ENCODE results near the gene ZIC1. TPM values are rescaled to one million over a fixed set of nuclear protein-coding genes. Genes with fewer than 3 reads are reported as not detected.

The ZIC1 gene
- total RNA-seq, 5 donors from 2014 or later (not counting 1 experiment from before 2014, with no cell fraction given): not detected

DNA sequence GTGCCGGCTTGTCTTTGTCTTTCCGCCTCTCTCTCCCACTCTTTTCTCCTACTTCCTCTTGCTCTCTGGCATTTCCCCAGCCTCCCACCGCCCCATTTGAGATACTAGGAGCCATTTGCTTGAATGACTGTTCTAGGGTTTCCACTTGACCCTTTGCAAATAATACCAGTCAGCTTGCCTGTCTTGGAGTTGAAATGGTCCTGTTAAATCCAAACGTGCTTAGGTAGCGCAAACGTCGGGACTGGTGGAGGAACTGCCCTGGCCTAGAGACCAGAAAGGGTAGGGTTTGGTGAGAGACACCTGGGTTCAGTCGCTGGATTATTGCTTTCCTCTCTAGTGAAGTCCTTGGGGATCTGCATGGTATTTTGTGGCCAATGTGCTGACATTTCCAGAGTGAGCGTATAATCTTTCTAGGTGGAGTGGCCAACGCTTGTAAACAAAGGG lies 10.6 kb downstream of the ZIC1 start:
- Mint-ChIP-seq H3K36me3 (peaks cover 4% of the 10 kb centered on the region), H3K4me3 (no peak overlapping the region), H3K27me3 (peaks cover 69 to 81% of the 10 kb centered on the region in 2 donors), H3K4me1 (peaks cover 0 to 2% (median 2%) of the 10 kb centered on the region in 3 donors), H3K27ac (peak overlapping the region in 1 of 2 donors; percentile 69), H3K9me3 (peaks cover 0 to 11% (median 0%) of the 10 kb centered on the region in 3 donors)
- no peak for ATAC-seq (replicated peaks in 1 of 4)
- H3K4me3 ChIP-seq (ENCODE audit: control insufficient read depth in 1 of 2, extremely low read depth in 1 of 2, low read length in 1 of 2): no peak overlapping the region
- ChIA-PET POLR2A (no interaction called here), CTCF (no interaction called here)
- peaks cover 4% of the 10 kb centered on the region for H3K9me3 ChIP-seq
- peaks cover 45 to 59% of the 10 kb centered on the region in 2 experiments for H3K27me3 ChIP-seq (replicated peaks in 1 of 2; ENCODE audit: control insufficient read depth in 2 of 2, extremely low read depth in 1 of 2, insufficient read depth in 2 of 2, low read length in 1 of 2)
- H3K4me1 ChIP-seq (ENCODE audit: control insufficient read depth in 1 of 2, extremely low read depth in 1 of 2, insufficient read depth in 2 of 2, low read length in 2 of 2): peaks cover 0 to 4% of the 10 kb centered on the region in 2 experiments
- no peak overlapping the region for H3K27ac ChIP-seq (ENCODE audit: low read length)
- DNase-seq: no peak
- WGBS (ENCODE audit: insufficient coverage): 33% methylated on average over 6 of the region's 10 CpGs
- no peaks in the 10 kb centered on the region for H3K36me3 ChIP-seq (ENCODE audit: control insufficient read depth in 2 of 2, extremely low read depth in 1 of 2, insufficient read depth in 1 of 2, low read length in 1 of 2)

DNA sequence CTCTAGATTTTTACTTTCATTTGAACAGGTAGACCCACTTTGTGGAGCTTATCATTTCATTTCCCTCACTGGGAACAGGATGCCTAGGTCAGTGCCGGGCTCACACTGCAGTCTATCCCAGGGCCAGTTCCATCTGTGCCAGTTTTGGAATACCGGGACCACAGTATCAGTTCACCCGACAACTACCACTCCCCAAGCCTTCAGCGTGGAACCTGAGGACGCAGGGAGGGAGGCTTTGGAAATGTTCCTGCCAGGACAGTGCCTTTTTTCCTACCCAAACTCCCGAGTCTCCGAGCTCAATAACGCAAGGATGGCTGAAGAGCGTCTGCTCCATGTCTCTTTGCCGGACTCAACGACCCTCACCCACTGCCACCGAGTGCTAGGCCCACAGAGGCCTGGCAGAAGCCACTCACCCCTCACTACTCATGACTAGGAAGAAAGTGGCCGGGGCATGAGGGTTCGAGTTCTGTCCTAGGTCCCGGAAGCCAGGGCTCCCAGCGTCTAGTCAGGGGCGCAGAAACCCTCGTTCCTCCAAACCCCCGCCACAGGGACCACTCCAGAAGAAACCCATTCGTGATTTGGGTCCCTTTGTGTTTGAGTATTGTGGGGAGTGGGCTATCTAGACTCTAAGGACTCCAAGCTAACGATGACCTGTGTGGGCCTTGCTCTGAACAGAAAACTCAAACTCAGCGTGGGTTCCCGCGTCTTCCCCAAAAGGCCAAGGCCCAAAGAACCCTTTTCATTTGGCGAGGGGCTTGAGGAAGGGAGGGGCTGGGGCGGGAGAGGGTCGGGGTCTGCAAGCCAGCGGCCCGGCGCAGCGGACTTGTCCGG lies 11.4 kb downstream of the ZIC1 start:
- DNase-seq: no peak
- Histone ChIP-seq H3K9me3 (peaks cover 4% of the 10 kb centered on the region), H3K27me3 (replicated peaks in 1 of 2; ENCODE audit: control insufficient read depth in 2 of 2, extremely low read depth in 1 of 2, insufficient read depth in 2 of 2, low read length in 1 of 2) (peaks cover 45 to 55% of the 10 kb centered on the region in 2 experiments)

DNA sequence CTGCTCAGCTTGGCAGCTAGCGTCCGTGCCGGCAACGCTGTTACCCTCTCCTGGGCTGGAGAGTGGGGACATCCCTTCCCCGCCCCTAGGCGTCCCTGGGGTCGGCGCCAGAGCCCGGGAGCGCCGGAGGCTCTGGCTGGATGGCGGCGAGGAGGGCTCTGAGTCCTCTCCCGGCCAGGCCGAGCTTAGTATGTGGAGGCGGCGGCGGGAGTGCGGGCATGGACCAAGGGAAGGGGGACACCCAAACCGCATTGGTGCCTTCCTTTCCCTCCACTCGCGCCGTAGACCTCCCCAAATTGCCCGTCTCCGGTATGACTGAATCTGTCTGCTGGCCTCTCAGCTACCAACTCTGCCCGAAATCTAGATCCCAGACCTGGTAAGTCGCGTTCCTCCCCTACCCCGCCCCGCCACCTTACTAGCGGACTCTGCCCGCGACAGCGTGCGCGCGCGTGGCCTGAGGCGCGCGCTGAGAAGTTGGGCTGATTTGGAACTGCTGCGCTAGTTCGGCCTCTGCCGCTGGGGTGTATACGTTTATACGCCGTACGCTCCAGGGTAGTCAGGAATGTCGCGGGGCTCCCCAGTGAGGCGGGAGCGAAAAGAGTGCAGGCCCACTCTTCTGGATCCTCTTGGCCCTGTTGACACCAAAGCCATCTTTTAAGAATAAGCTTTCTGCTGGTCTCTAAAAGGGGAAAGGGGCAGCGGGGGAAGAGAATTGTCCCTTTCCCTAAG lies 12.2 kb downstream of the ZIC1 start:
- peaks cover 46 to 55% of the 10 kb centered on the region in 2 experiments for H3K27me3 ChIP-seq (replicated peaks in 1 of 2; ENCODE audit: control insufficient read depth in 2 of 2, extremely low read depth in 1 of 2, insufficient read depth in 2 of 2, low read length in 1 of 2)
- H3K4me1 Mint-ChIP-seq: peaks cover 0 to 2% (median 2%) of the 10 kb centered on the region in 3 donors
- DNase-seq (no peak), ATAC-seq (replicated peaks in 1 of 4) (no peak)
- no peaks in the 10 kb centered on the region for H3K36me3 ChIP-seq (ENCODE audit: control insufficient read depth in 2 of 2, extremely low read depth in 1 of 2, insufficient read depth in 1 of 2, low read length in 1 of 2)
- POLR2A ChIA-PET: no interaction called here
- no peak overlapping the region for H3K4me3 Mint-ChIP-seq
- CTCF ChIA-PET: no interaction called here
- peaks cover 4% of the 10 kb centered on the region for H3K36me3 Mint-ChIP-seq
- WGBS (ENCODE audit: insufficient coverage): 20% methylated on average over 42 of the region's 53 CpGs
- H3K27ac ChIP-seq (ENCODE audit: low read length): no peak overlapping the region
- H3K27me3 Mint-ChIP-seq: peaks cover 64 to 75% of the 10 kb centered on the region in 2 donors
- H3K4me1 ChIP-seq (ENCODE audit: control insufficient read depth in 1 of 2, extremely low read depth in 1 of 2, insufficient read depth in 2 of 2, low read length in 2 of 2): peaks cover 0 to 4% of the 10 kb centered on the region in 2 experiments
- H3K4me3 ChIP-seq (ENCODE audit: control insufficient read depth in 1 of 2, extremely low read depth in 1 of 2, low read length in 1 of 2): peak overlapping the region in 1 of 2 donors; percentile 15
- no peak overlapping the region for H3K27ac Mint-ChIP-seq
- H3K9me3 ChIP-seq: peaks cover 4% of the 10 kb centered on the region
- peaks cover 0 to 9% (median 0%) of the 10 kb centered on the region in 3 donors for H3K9me3 Mint-ChIP-seq

More for the DNA sequence above, 11.4 kb downstream of the ZIC1 start:
- POLR2A ChIA-PET: no interaction called here
- WGBS (ENCODE audit: insufficient coverage): 16% methylated on average over 24 of the region's 32 CpGs
- Mint-ChIP-seq H3K27me3 (peaks cover 66 to 77% of the 10 kb centered on the region in 2 donors), H3K36me3 (peaks cover 4% of the 10 kb centered on the region), H3K4me3 (no peak overlapping the region), H3K9me3 (peaks cover 0 to 9% (median 0%) of the 10 kb centered on the region in 3 donors), H3K4me1 (peaks cover 0 to 2% (median 2%) of the 10 kb centered on the region in 3 donors), H3K27ac (no peak overlapping the region)
- no peak for ATAC-seq (replicated peaks in 1 of 4)
- Histone ChIP-seq H3K4me1 (ENCODE audit: control insufficient read depth in 1 of 2, extremely low read depth in 1 of 2, insufficient read depth in 2 of 2, low read length in 2 of 2) (peaks cover 0 to 4% of the 10 kb centered on the region in 2 experiments), H3K36me3 (ENCODE audit: control insufficient read depth in 2 of 2, extremely low read depth in 1 of 2, insufficient read depth in 1 of 2, low read length in 1 of 2) (no peaks in the 10 kb centered on the region), H3K27ac (ENCODE audit: low read length) (no peak overlapping the region), H3K4me3 (ENCODE audit: control insufficient read depth in 1 of 2, extremely low read depth in 1 of 2, low read length in 1 of 2) (no peak overlapping the region)
- CTCF ChIA-PET: no interaction called here

DNA sequence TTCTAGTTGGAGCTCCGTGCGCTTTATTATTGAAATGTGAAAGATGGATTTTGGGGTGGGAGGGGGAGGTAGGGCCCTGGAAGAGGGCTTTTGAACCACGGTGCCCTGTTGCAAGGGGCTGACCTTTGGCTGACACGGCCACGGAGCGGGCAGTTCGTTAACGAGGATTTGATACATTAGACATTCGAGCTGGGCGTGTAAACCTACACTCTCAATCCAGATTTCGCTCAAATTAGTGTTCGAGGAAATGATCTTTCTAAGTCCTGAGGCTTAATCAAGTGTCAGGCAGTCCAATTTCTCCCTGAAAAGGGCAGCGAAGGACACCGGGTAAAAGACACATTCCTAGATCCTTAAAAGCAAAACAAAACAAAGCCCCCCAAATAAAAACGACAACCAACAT lies 13.0 kb downstream of the ZIC1 start:
- Mint-ChIP-seq H3K27ac (no peak overlapping the region), H3K4me1 (peaks cover 0 to 2% (median 2%) of the 10 kb centered on the region in 3 donors), H3K9me3 (peaks cover 0 to 9% (median 0%) of the 10 kb centered on the region in 3 donors), H3K27me3 (peaks cover 58 to 71% of the 10 kb centered on the region in 2 donors), H3K4me3 (no peak overlapping the region), H3K36me3 (peaks cover 4% of the 10 kb centered on the region)
- peaks cover 0 to 4% of the 10 kb centered on the region in 2 experiments for H3K4me1 ChIP-seq (ENCODE audit: control insufficient read depth in 1 of 2, extremely low read depth in 1 of 2, insufficient read depth in 2 of 2, low read length in 2 of 2)
- ChIA-PET CTCF (no interaction called here), POLR2A (no interaction called here)
- no peak overlapping the region for H3K27ac ChIP-seq (ENCODE audit: low read length)
- peaks cover 4% of the 10 kb centered on the region for H3K9me3 ChIP-seq
- 21% methylated on average over 12 of the region's 15 CpGs for WGBS (ENCODE audit: insufficient coverage)
- H3K36me3 ChIP-seq (ENCODE audit: control insufficient read depth in 2 of 2, extremely low read depth in 1 of 2, insufficient read depth in 1 of 2, low read length in 1 of 2): no peaks in the 10 kb centered on the region
- ATAC-seq (replicated peaks in 1 of 4): no peak
- no peak overlapping the region for H3K4me3 ChIP-seq (ENCODE audit: control insufficient read depth in 1 of 2, extremely low read depth in 1 of 2, low read length in 1 of 2)
- DNase-seq: no peak
- H3K27me3 ChIP-seq (replicated peaks in 1 of 2; ENCODE audit: control insufficient read depth in 2 of 2, extremely low read depth in 1 of 2, insufficient read depth in 2 of 2, low read length in 1 of 2): peaks cover 46 to 55% of the 10 kb centered on the region in 2 experiments

DNA sequence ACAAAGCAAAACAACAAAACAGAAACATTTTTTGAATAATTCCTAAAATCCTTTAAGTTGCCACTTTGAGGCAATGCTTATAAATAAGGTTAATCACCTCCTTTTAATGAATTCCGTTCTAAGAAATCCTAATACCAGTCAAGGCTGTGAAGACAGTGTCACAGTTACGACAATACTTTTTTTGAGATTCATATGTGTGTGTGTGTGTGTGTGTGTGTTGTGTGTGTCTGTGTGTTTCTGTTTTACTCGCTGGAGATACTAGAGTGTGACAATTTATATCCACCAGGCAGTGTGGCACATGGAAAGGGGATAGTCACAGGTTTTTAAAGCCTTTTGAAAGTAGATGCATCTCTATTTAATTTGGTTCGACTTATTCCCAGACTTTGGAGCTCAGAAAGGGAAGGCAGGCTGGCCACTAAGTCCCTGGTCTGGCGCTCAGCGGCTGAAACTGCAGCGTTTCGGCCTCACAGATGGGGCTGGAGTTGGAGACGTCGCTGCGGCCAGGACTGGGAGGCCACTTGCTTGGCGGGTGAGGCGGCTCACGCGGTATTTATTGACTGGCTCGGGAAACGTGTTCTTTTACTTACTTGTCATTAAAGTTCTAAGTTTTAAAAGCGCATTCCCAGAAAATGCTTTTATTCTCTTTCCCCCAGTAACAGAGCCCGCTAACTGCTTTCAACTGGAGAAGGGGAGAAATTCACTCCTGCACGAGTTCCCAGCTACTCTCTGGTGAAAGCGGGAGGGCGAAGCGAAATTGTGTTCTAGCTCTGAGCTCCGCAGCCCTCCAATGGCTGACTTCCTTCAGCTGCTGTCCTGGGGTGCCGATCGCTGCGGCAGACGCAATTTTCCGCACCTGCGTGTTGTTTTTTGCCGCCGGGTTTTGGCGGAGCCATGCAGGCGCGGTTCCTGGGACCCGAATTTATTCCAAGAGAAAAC lies 13.7 kb downstream of the ZIC1 start:
- ChIA-PET CTCF (no interaction called here), POLR2A (no interaction called here)
- peaks cover 0 to 6% (median 0%) of the 10 kb centered on the region in 3 donors for H3K9me3 Mint-ChIP-seq
- Histone ChIP-seq H3K4me1 (ENCODE audit: control insufficient read depth in 1 of 2, extremely low read depth in 1 of 2, insufficient read depth in 2 of 2, low read length in 2 of 2) (peaks cover 0 to 4% of the 10 kb centered on the region in 2 experiments), H3K27ac (ENCODE audit: low read length) (no peak overlapping the region), H3K9me3 (peaks cover 4% of the 10 kb centered on the region), H3K27me3 (replicated peaks in 1 of 2; ENCODE audit: control insufficient read depth in 2 of 2, extremely low read depth in 1 of 2, insufficient read depth in 2 of 2, low read length in 1 of 2) (peaks cover 43 to 55% of the 10 kb centered on the region in 2 experiments), H3K36me3 (ENCODE audit: control insufficient read depth in 2 of 2, extremely low read depth in 1 of 2, insufficient read depth in 1 of 2, low read length in 1 of 2) (no peaks in the 10 kb centered on the region), H3K4me3 (ENCODE audit: control insufficient read depth in 1 of 2, extremely low read depth in 1 of 2, low read length in 1 of 2) (no peak overlapping the region)
- H3K27me3 Mint-ChIP-seq: peaks cover 54 to 64% of the 10 kb centered on the region in 2 donors
- DNase-seq: no peak
- ATAC-seq (replicated peaks in 1 of 4): no peak
- peaks cover 4% of the 10 kb centered on the region for H3K36me3 Mint-ChIP-seq
- no peak overlapping the region for H3K27ac Mint-ChIP-seq
- no peak overlapping the region for H3K4me3 Mint-ChIP-seq
- H3K4me1 Mint-ChIP-seq: peaks cover 0 to 2% (median 2%) of the 10 kb centered on the region in 3 donors
- WGBS (ENCODE audit: insufficient coverage): 13% methylated on average over 30 of the region's 36 CpGs

DNA sequence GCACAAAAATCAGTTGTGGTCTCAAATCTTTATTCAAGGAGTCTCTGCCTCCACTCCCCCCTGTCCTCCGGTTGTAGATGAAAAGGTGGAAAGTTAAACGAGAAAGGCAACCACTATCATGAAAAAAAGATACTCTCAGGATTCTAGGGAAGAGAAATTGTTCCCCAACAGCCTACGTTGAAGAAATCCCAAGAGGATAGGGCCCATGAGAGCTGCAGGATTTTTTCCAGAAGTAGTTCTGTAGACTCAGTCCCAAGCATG lies 14.3 kb downstream of the ZIC1 start:
- ATAC-seq (replicated peaks in 1 of 4): no peak
- Histone ChIP-seq H3K4me1 (ENCODE audit: control insufficient read depth in 1 of 2, extremely low read depth in 1 of 2, insufficient read depth in 2 of 2, low read length in 2 of 2) (peaks cover 0 to 4% of the 10 kb centered on the region in 2 experiments), H3K27ac (ENCODE audit: low read length) (no peak overlapping the region), H3K36me3 (ENCODE audit: control insufficient read depth in 2 of 2, extremely low read depth in 1 of 2, insufficient read depth in 1 of 2, low read length in 1 of 2) (no peaks in the 10 kb centered on the region), H3K27me3 (replicated peaks in 1 of 2; ENCODE audit: control insufficient read depth in 2 of 2, extremely low read depth in 1 of 2, insufficient read depth in 2 of 2, low read length in 1 of 2) (peaks cover 40 to 55% of the 10 kb centered on the region in 2 experiments), H3K9me3 (peaks cover 2% of the 10 kb centered on the region), H3K4me3 (ENCODE audit: control insufficient read depth in 1 of 2, extremely low read depth in 1 of 2, low read length in 1 of 2) (no peak overlapping the region)
- WGBS (ENCODE audit: insufficient coverage): 0% methylated on average over 1 of the region's 3 CpGs
- ChIA-PET POLR2A (no interaction called here), CTCF (no interaction called here)
- H3K36me3 Mint-ChIP-seq: peaks cover 4% of the 10 kb centered on the region
- no peak for DNase-seq
- H3K27me3 Mint-ChIP-seq: peaks cover 49 to 58% of the 10 kb centered on the region in 2 donors
- H3K4me1 Mint-ChIP-seq: peaks cover 0 to 2% (median 2%) of the 10 kb centered on the region in 3 donors
- no peak overlapping the region for H3K4me3 Mint-ChIP-seq
- H3K27ac Mint-ChIP-seq: no peak overlapping the region
- peaks cover 0 to 4% (median 0%) of the 10 kb centered on the region in 3 donors for H3K9me3 Mint-ChIP-seq

Data from T-cell (primary cell).